H1 (cell line): ENCODE results near the gene ZBTB37. TPM values are rescaled to one million over a fixed set of nuclear protein-coding genes. Genes with fewer than 3 reads are reported as not detected.
"Not testable (repeated sequence)": the region's sequence is repeated elsewhere in the genome, so short reads cannot be mapped to it uniquely, and the experiment has no call there.

Experiments
- CTCF ChIA-PET: fragments of 300-600 bp; sonication (Branson Sonifier 250); formaldehyde crosslinking; loops from one replicate; lab custom pipeline; 2021; ENCODE audit not compliant: partially characterized antibody; lab: Charles Lee
- POLR2A ChIA-PET: fragments of 300-600 bp; sonication (Branson Sonifier 250); formaldehyde crosslinking; loops from one replicate; lab custom pipeline; 2021; ENCODE audit warnings: inconsistent platforms; ENCODE audit not compliant: partially characterized antibody; lab: Charles Lee
- DNase-seq, 2 experiments: peaks; one replicate each; pipeline versions ENCODE4 v3.0.0 to v3.0.0-alpha.2; 2010 to 2022; ENCODE audit warnings: low spot score in 2 of 2, low read depth in 1 of 2, mixed read lengths in 1 of 2
- FAIRE-seq: peaks from 2 replicates; lab custom pipeline; 2011; peaks lifted over from hg19 to GRCh38; lab: Jason Lieb, UNC
- H2AFZ ChIP-seq: 2 replicates; pipeline ENCODE4 v1.8.1; 2012; ENCODE audit warnings: low read length, inconsistent platforms
- H2AK5ac ChIP-seq: 2 replicates; pipeline ENCODE4 v1.6.1; 2013; ENCODE audit warnings: low read depth, low read length
- H2BK120ac ChIP-seq: replicated peaks from 2 replicates; pipeline ENCODE3; 2013; ENCODE audit warnings: low read depth, low read length, inconsistent platforms
- H2BK12ac ChIP-seq: 2 replicates; pipeline ENCODE4 v1.6.1; 2013; ENCODE audit warnings: low read depth, low read length
- H2BK15ac ChIP-seq: 2 replicates; pipeline ENCODE4 v1.6.1; 2013; ENCODE audit warnings: low read length
- H2BK20ac ChIP-seq: 2 replicates; pipeline ENCODE4 v1.6.1; 2013; ENCODE audit warnings: low read length
- H2BK5ac ChIP-seq: 2 replicates; pipeline ENCODE4 v1.6.1; 2013; ENCODE audit warnings: low read depth, low read length
- H3K14ac ChIP-seq: 2 replicates; pipeline ENCODE4 v1.6.1; 2013; ENCODE audit warnings: inconsistent platforms; ENCODE audit not compliant: insufficient read length
- H3K18ac ChIP-seq: 2 replicates; pipeline ENCODE4 v1.6.1; 2013; ENCODE audit warnings: low read length; ENCODE audit errors: extremely low read depth
- H3K23ac ChIP-seq: 2 replicates; pipeline ENCODE4 v1.6.1; 2013; ENCODE audit warnings: inconsistent platforms; ENCODE audit not compliant: insufficient read length
- H3K23me2 ChIP-seq: 2 replicates; pipeline ENCODE4 v1.6.1; 2013; ENCODE audit warnings: low read depth, low read length
- H3K27ac ChIP-seq: 2 replicates; pipeline ENCODE4 v1.6.1; 2011; ENCODE audit warnings: low read depth, low read length, inconsistent platforms
- H3K27me3 ChIP-seq, 4 experiments: replicated peaks in 1 of 4; 1 replicate in 1 of 4; 2 replicates in 3 of 4; pipeline versions ENCODE4 v1.6.1 to v1.8.1; 2011 to 2013; ENCODE audit warnings: low read length in 3 of 4, mild to moderate bottlenecking in 3 of 4, inconsistent platforms in 2 of 4, mixed read lengths in 2 of 4, moderate library complexity in 1 of 4; ENCODE audit not compliant: control insufficient read depth in 3 of 4, insufficient read depth in 3 of 4; ENCODE audit errors: extremely low read depth in 1 of 4
- H3K36me3 ChIP-seq, 4 experiments: 2 replicates each; pipeline versions ENCODE4 v1.6.1 to v1.8.1; 2011 to 2013; ENCODE audit warnings: mild to moderate bottlenecking in 4 of 4, low read length in 3 of 4, moderate library complexity in 2 of 4, control low read depth in 1 of 4, inconsistent platforms in 1 of 4; ENCODE audit not compliant: insufficient read depth in 4 of 4, control insufficient read depth in 2 of 4
- H3K4ac ChIP-seq: replicated peaks from 2 replicates; pipeline ENCODE3; 2013; ENCODE audit warnings: low read length, low read depth, mixed read lengths, inconsistent platforms; ENCODE audit not compliant: insufficient read length
- H3K4me1 ChIP-seq, 4 experiments: replicated peaks in 1 of 4; 1 replicate in 1 of 4; 2 replicates in 3 of 4; pipeline versions ENCODE4 v1.6.1 to v1.8.1; 2011 to 2013; ENCODE audit warnings: low read length in 3 of 4, inconsistent platforms in 2 of 4, mixed read lengths in 1 of 4; ENCODE audit not compliant: insufficient read depth in 4 of 4, control insufficient read depth in 3 of 4
- H3K4me2 ChIP-seq, 2 experiments: 2 replicates each; pipeline versions ENCODE4 v1.6.1 to v1.8.1; 2011 to 2013; ENCODE audit warnings: low read depth in 2 of 2, low read length in 2 of 2, control low read depth in 1 of 2, inconsistent platforms in 1 of 2, mild to moderate bottlenecking in 1 of 2; ENCODE audit not compliant: insufficient read depth in 1 of 2
- H3K4me3 ChIP-seq, 4 experiments: fragments of 200-600, 300-600 bp in 1 of 4; sonication (generic), shearing (Covaris generic), sonication (Bioruptor Twin) in 1 of 4; 2 replicates each; pipeline versions ENCODE4 v1.5.1 to v1.8.1; 2011 to 2016; ENCODE audit warnings: low read length in 4 of 4, low read depth in 3 of 4, control low read depth in 2 of 4, inconsistent platforms in 2 of 4, mild to moderate bottlenecking in 2 of 4, mixed read lengths in 1 of 4, moderate library complexity in 1 of 4; ENCODE audit not compliant: insufficient read depth in 2 of 4; ENCODE audit errors: extremely low read depth in 1 of 4
- H3K56ac ChIP-seq: replicated peaks from 2 replicates; pipeline ENCODE3; 2013; ENCODE audit warnings: low read depth, mild to moderate bottlenecking, mixed read lengths, low read length, inconsistent platforms; ENCODE audit not compliant: insufficient read length
- H3K79me1 ChIP-seq: 2 replicates; pipeline ENCODE4 v1.6.1; 2013; ENCODE audit warnings: low read depth, low read length, control low read depth
- H3K79me2 ChIP-seq, 2 experiments: 2 replicates each; pipeline versions ENCODE4 v1.6.1 to v1.8.1; 2012 to 2013; ENCODE audit warnings: low read length in 2 of 2, mild to moderate bottlenecking in 2 of 2, inconsistent platforms in 1 of 2; ENCODE audit not compliant: insufficient read depth in 2 of 2, control insufficient read depth in 1 of 2
- H3K9ac ChIP-seq, 4 experiments: replicated peaks in 1 of 4; 1 replicate in 1 of 4; 2 replicates in 3 of 4; pipeline versions ENCODE4 v1.6.1 to v1.8.1; 2011 to 2013; ENCODE audit warnings: low read depth in 3 of 4, low read length in 3 of 4, control low read depth in 2 of 4, mild to moderate bottlenecking in 2 of 4, moderate library complexity in 2 of 4, inconsistent platforms in 1 of 4; ENCODE audit errors: extremely low read depth in 1 of 4
- H3K9me3 ChIP-seq, 2 experiments: 2 replicates each; pipeline versions ENCODE4 v1.6.1 to v1.8.1; 2012 to 2013; ENCODE audit warnings: mild to moderate bottlenecking in 2 of 2, moderate library complexity in 2 of 2, control low read depth in 1 of 2, inconsistent platforms in 1 of 2, low read depth in 1 of 2, low read length in 1 of 2, mixed read lengths in 1 of 2; ENCODE audit not compliant: insufficient read depth in 2 of 2
- H4K20me1 ChIP-seq, 2 experiments: replicated peaks in 1 of 2; 2 replicates each; pipeline versions ENCODE3 to v1.8.1; 2011 to 2013; ENCODE audit warnings: inconsistent platforms in 2 of 2, low read length in 2 of 2, mild to moderate bottlenecking in 1 of 2; ENCODE audit not compliant: insufficient read depth in 2 of 2, control insufficient read depth in 1 of 2
- H4K5ac ChIP-seq: 2 replicates; pipeline ENCODE4 v1.6.1; 2013; ENCODE audit warnings: low read length, low read depth, mixed read lengths, inconsistent platforms; ENCODE audit not compliant: insufficient read length
- H4K8ac ChIP-seq: 2 replicates; pipeline ENCODE4 v1.8.0; 2013; ENCODE audit warnings: mild to moderate bottlenecking, moderate library complexity, low read length, inconsistent platforms; ENCODE audit not compliant: insufficient read depth; ENCODE audit errors: extremely low read depth
- H4K91ac ChIP-seq: replicated peaks from 2 replicates; pipeline ENCODE3; 2013; ENCODE audit warnings: low read length, mixed read lengths, inconsistent platforms; ENCODE audit not compliant: insufficient read length
- POLR2A ChIP-seq, 2 experiments: IDR thresholded peaks; 1 replicate in 1 of 2; 2 replicates in 1 of 2; pipeline ENCODE4 v1.6.1; 2011; ENCODE audit warnings: low read depth in 2 of 2, low read length in 2 of 2, mild to moderate bottlenecking in 2 of 2; ENCODE audit errors: control extremely low read depth in 1 of 2
- POLR2AphosphoS5 ChIP-seq: IDR thresholded peaks from 2 replicates; pipeline ENCODE4 v1.6.1; 2011; ENCODE audit warnings: low read depth, low read length
- WGBS, 2 experiments: shearing (Covaris generic) in 1 of 2; methylation state at CpG; one replicate each; pipeline versions ENCODE4 v1.1.6 to v1.1.7; 2013 to 2015; ENCODE audit warnings: low lambda C conversion rate in 2 of 2, mixed read lengths in 2 of 2, inconsistent platforms in 1 of 2, low coverage in 1 of 2, missing lambda C conversion rate in 1 of 2; ENCODE audit not compliant: insufficient replicate concordance in 2 of 2, insufficient coverage in 1 of 2, insufficient read length in 1 of 2; ENCODE audit errors: extremely low coverage in 1 of 2, missing lambda C conversion rate in 1 of 2; 5-methylcytosine and 5-hydroxymethylcytosine counted together
- polyA plus RNA-seq, 7 experiments: library from polyadenylated mRNA; depleted of rRNA in 3 of 7; stranded (reverse) in 5 of 7; unstranded in 2 of 7; fragments of >200 nt in 5 of 7; fragments of 200-250 nt in 2 of 7; gene quantifications; 1 replicate in 5 of 7; 2 replicates in 1 of 7; 4 replicates in 1 of 7; pipeline versions ENCODE4 v1.2.1 to v1.2.3, GENCODE V29; 2011 to 2013; ENCODE audit warnings: missing spikeins in 2 of 7, mixed read lengths in 2 of 7
- total RNA-seq: library from RNA; stranded (reverse); fragmentation: NEBNext Ultra II Directional; extraction: Animal tissue kit (Norgen Biotek cat#: 25700); gene quantifications from 2 replicates; pipeline ENCODE4 v1.2.1, GENCODE V29; 2021

The ZBTB37 gene
- total and polyA plus RNA-seq, 2 of the 8 experiments (the other 6 are each of a cell fraction or from before 2014, with no cell fraction given) = 1.7 to 12.5 TPM

- H3K27ac ChIP-seq, H3K4me3 ChIP-seq, H4K20me1 ChIP-seq, H2BK20ac ChIP-seq, H2BK5ac ChIP-seq, H4K5ac ChIP-seq, H4K91ac ChIP-seq, H3K79me2 ChIP-seq, H3K18ac ChIP-seq, FAIRE-seq, H2AK5ac ChIP-seq, H3K56ac ChIP-seq, H2BK12ac ChIP-seq, H3K4ac ChIP-seq, H2BK15ac ChIP-seq, H4K8ac ChIP-seq, H2BK120ac ChIP-seq, H3K23ac ChIP-seq, H3K4me2 ChIP-seq, H3K27me3 ChIP-seq, DNase-seq, H3K79me1 ChIP-seq, H3K4me1 ChIP-seq, H3K14ac ChIP-seq, H2AFZ ChIP-seq, H3K9me3 ChIP-seq, H3K23me2 ChIP-seq, H3K9ac ChIP-seq: not testable (repeated sequence)
- peaks cover 14 to 59% (median 38%) of the 10 kb centered on the region in 4 experiments for H3K36me3 ChIP-seq
- WGBS, 2 experiments = 95% methylated on average over 5 of the region's 5 CpGs; no CpG with 5 or more reads in 1 of the 2 experiments
- POLR2A ChIA-PET = interaction anchor here (0.8 to 13.3 kb wide), 9 partner anchors 9 to 391 kb away, joined by 3 to 475 read pairs (median 8); partner anchors contain the start of genes CENPL, DARS2 and ZBTB37
- TF ChIP-seq POLR2AphosphoS5 (peak; percentile 64; the same call in 1 of the 2 replicates), POLR2A (IDR thresholded peaks at IDR 0.05; ENCODE audit: control extremely low read depth in 1 of 2, low read depth in 2 of 2, low read length in 2 of 2) (peak in 1 of 2 experiments; percentile 24; a peak in 1 of 3 replicates)
- CTCF ChIA-PET = interaction anchor here (0.9 kb wide), 1 partner anchor 47 kb away, joined by 6 read pairs; no protein-coding TSS in a partner anchor
Observed at GRCh38 chr1:173859547-173859946, 8.6 kb upstream of the ZBTB37 start.
